Glutamatergic neuron (in vitro differentiated cells): ENCODE results near the gene SCRT2. TPM values are rescaled to one million over a fixed set of nuclear protein-coding genes. Genes with fewer than 3 reads are reported as not detected.
A peak's percentile ranks its signal among the peaks of the same experiment; 100 is the strongest.

ENCODE experiments used
- DNase-seq: peaks from one replicate; pipeline ENCODE4 v3.0.0; 2022
- H3K27ac Mint-ChIP-seq: one replicate; pipeline ENCODE4 v1.8.0; 2020; ENCODE audit warnings: mild to moderate bottlenecking, mixed read lengths, inconsistent platforms; ENCODE audit not compliant: unreplicated experiment
- H3K27me3 Mint-ChIP-seq: one replicate; pipeline ENCODE4 v1.8.0; 2020; ENCODE audit warnings: mild to moderate bottlenecking, moderate library complexity, mixed read lengths, inconsistent platforms; ENCODE audit not compliant: unreplicated experiment
- H3K36me3 Mint-ChIP-seq: one replicate; pipeline ENCODE4 v1.8.0; 2020; ENCODE audit warnings: mild to moderate bottlenecking, mixed read lengths, inconsistent platforms; ENCODE audit not compliant: unreplicated experiment
- H3K4me1 Mint-ChIP-seq: one replicate; pipeline ENCODE4 v1.8.0; 2020; ENCODE audit warnings: mild to moderate bottlenecking, low read depth, mixed read lengths, inconsistent platforms; ENCODE audit not compliant: unreplicated experiment
- H3K4me3 Mint-ChIP-seq: one replicate; pipeline ENCODE4 v1.8.0; 2020; ENCODE audit warnings: mild to moderate bottlenecking, mixed read lengths, inconsistent platforms; ENCODE audit not compliant: unreplicated experiment
- H3K9me3 Mint-ChIP-seq: one replicate; pipeline ENCODE4 v1.8.0; 2020; ENCODE audit warnings: mild to moderate bottlenecking, moderate library complexity, mixed read lengths, inconsistent platforms; ENCODE audit not compliant: unreplicated experiment
- total RNA-seq: library from RNA; stranded (reverse); fragmentation: NEBNext Ultra II Directional; extraction: Animal tissue kit (Norgen Biotek cat#: 25700); gene quantifications from one replicate; pipeline ENCODE4 v1.2.1, GENCODE V29; 2021; ENCODE audit not compliant: unreplicated experiment
- TF ChIP-seq, protein P1 (sequence below): fragments of 200-600 bp; sonication (generic); IDR thresholded peaks from one replicate; pipeline ENCODE4 v1.5.0; 2021; ENCODE audit not compliant: partially characterized antibody, unreplicated experiment

Gene SCRT2
- total RNA-seq, 1 donor from 2014 or later, result 28.0 TPM

DNA sequence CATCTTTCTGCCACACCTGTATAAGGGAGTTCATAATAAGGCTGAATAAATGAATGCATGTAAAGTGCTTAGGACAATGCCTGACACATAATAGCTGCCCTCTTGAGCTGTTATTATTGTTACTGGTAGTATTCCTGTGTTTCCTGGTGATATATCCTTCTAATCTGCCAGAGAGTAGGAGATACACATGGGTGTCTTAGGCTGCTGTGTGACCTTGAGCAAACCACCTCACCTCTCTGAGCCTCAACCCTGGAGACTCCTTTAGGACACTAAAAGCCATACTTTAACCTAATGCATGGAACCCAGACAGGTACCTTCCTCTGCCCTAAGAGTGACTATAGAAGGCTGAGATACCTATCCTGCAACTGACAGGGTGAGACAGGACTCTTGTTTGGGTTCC, 7.6 kb downstream of the SCRT2 start:
- DNase-seq, result no peak
- peaks cover 6% of the 10 kb centered on the region for H3K36me3 Mint-ChIP-seq
- H3K4me3 Mint-ChIP-seq, result no peak overlapping the region
- peaks cover 10% of the 10 kb centered on the region for H3K9me3 Mint-ChIP-seq
- TF ChIP-seq, protein P1, sequence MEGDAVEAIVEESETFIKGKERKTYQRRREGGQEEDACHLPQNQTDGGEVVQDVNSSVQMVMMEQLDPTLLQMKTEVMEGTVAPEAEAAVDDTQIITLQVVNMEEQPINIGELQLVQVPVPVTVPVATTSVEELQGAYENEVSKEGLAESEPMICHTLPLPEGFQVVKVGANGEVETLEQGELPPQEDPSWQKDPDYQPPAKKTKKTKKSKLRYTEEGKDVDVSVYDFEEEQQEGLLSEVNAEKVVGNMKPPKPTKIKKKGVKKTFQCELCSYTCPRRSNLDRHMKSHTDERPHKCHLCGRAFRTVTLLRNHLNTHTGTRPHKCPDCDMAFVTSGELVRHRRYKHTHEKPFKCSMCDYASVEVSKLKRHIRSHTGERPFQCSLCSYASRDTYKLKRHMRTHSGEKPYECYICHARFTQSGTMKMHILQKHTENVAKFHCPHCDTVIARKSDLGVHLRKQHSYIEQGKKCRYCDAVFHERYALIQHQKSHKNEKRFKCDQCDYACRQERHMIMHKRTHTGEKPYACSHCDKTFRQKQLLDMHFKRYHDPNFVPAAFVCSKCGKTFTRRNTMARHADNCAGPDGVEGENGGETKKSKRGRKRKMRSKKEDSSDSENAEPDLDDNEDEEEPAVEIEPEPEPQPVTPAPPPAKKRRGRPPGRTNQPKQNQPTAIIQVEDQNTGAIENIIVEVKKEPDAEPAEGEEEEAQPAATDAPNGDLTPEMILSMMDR, result no peak
- H3K4me1 Mint-ChIP-seq, result peaks cover 15% of the 10 kb centered on the region
- no peak overlapping the region for H3K27ac Mint-ChIP-seq
- peaks cover 12% of the 10 kb centered on the region for H3K27me3 Mint-ChIP-seq

DNA sequence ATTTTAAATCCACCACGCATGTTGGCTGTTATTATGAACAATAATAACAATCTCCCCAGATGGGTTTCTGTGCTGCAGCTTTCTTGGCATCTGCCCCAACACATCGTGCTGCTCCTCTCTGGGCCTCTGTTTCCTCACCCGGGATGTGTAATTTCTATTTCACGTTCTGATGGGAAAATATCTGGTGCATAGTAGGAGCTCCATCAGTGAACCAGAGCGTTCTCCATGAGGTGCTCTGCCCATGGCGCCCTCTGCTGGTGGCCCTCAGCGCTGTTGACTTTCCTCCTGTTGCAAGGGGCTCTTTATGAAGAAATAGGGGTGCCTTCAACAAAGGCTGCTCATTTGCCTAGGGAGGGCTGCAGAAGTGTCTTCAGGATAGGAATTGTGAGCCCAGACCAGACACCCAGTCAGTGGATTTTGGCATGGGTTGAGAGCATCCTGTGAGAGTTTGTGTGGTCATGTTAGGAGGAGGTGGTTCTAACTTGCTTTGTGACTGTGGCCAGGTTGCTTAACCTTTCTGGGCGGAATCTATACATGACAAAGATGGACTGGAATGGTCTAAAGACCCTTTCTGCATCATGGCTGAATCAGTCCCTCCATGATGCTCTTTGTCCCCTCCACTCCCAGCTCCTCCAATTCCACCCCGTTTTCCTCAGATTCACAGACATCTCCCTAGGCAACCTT, 8.1 kb downstream of the SCRT2 start:
- Mint-ChIP-seq H3K4me1 (peaks cover 19% of the 10 kb centered on the region), H3K27ac (no peak overlapping the region), H3K36me3 (peaks cover 6% of the 10 kb centered on the region), H3K9me3 (peaks cover 10% of the 10 kb centered on the region), H3K4me3 (no peak overlapping the region), H3K27me3 (peaks cover 16% of the 10 kb centered on the region)
- TF ChIP-seq, protein P1, result peak; percentile 89
- DNase-seq, result peak; percentile 82

DNA sequence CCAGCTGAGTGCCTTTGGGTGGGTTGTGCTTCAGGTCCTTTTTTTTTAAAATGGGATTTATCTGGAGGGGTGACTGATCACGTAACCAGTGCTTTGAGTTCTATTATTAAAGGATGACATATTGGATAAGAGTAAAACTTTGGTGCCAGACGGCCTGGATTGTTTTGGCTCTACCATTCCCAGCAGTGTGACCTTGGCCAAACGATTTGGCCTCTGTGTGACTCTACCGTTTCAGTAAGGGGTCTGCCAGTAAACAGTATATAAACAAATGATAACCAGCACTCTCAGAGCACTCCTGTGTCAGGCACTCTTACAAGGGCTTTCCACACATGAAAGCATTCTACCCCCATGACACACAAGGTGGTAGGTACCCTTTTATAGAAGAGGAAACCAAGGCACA, 8.7 kb downstream of the SCRT2 start:
- Mint-ChIP-seq H3K4me3 (no peak overlapping the region), H3K9me3 (peaks cover 10% of the 10 kb centered on the region), H3K36me3 (peaks cover 6% of the 10 kb centered on the region), H3K4me1 (peaks cover 18% of the 10 kb centered on the region), H3K27ac (no peak overlapping the region), H3K27me3 (peaks cover 17% of the 10 kb centered on the region)
- no peak for DNase-seq
- TF ChIP-seq, protein P1, result no peak

DNA sequence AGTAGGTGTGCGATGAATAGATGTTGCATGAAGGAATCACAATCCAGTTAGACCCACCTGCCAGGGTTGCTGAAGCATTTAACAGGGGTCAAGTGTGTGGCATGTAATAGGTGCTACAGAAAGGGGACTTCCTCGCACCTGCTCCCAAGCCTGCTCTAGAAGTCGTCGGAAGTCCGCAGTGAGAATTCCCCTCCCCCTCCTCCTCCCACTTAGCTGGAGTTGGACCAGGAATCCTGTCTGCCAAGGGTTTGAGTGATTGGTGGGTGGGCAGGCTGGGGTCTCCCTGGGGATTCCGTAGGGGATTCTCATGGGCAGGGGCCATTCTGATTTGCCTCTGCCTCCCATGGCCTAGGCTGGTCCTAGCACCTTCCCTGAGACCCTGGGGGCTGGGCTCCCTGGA, 10.3 kb downstream of the SCRT2 start:
- Mint-ChIP-seq H3K27me3 (peaks cover 17% of the 10 kb centered on the region), H3K36me3 (peaks cover 6% of the 10 kb centered on the region), H3K4me3 (no peak overlapping the region), H3K27ac (no peak overlapping the region), H3K9me3 (peaks cover 11% of the 10 kb centered on the region), H3K4me1 (peaks cover 17% of the 10 kb centered on the region)
- DNase-seq, result no peak
- TF ChIP-seq, protein P1, result no peak

DNA sequence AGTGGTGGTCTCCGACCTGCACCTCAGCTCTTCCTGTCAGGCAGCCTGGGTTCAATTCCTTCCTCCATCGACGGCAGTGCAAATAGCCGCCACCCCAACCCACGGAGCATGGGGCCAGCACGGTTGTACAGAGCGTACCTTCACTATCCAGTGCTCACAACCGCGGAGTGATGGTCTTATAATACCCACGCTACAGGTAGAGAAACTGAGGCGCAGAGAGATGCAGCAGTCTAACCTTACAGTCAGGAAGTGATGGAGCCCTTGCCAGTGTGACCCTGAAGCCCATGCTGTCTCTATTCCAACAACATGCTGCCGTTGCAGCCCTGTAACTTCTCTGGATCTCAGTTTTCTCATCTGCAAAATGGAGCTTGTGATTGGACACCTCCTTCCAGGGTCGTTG, 11.0 kb downstream of the SCRT2 start:
- TF ChIP-seq, protein P1, result no peak
- peaks cover 17% of the 10 kb centered on the region for H3K4me1 Mint-ChIP-seq
- no peak overlapping the region for H3K27ac Mint-ChIP-seq
- peaks cover 11% of the 10 kb centered on the region for H3K9me3 Mint-ChIP-seq
- H3K27me3 Mint-ChIP-seq, result peaks cover 20% of the 10 kb centered on the region
- no peak overlapping the region for H3K4me3 Mint-ChIP-seq
- peaks cover 6% of the 10 kb centered on the region for H3K36me3 Mint-ChIP-seq
- no peak for DNase-seq
